Keratinocyte (primary cell): Measurements from ENCODE around the gene CDHR2.

Experiments
- EZH2 ChIP-seq: IDR thresholded peaks from one replicate; pipeline ENCODE4 v1.6.1; 2012; ENCODE audit warnings: inconsistent platforms, mild to moderate bottlenecking, low read length, moderate library complexity
- TF ChIP-seq, protein P1 (sequence below), 3 experiments: IDR thresholded peaks in 1 of 3; conservative IDR thresholded peaks in 1 of 3; optimal IDR thresholded peaks in 1 of 3; 2 replicates in 2 of 3; 3 replicates in 1 of 3; pipeline versions ENCODE3 to v1.5.1; 2011; ENCODE audit warnings: low read length in 3 of 3, mild to moderate bottlenecking in 3 of 3, moderate library complexity in 2 of 3, control low read depth in 1 of 3, inconsistent platforms in 1 of 3; ENCODE audit not compliant: insufficient read depth in 2 of 3; ENCODE audit errors: extremely low read depth in 1 of 3

DNA sequence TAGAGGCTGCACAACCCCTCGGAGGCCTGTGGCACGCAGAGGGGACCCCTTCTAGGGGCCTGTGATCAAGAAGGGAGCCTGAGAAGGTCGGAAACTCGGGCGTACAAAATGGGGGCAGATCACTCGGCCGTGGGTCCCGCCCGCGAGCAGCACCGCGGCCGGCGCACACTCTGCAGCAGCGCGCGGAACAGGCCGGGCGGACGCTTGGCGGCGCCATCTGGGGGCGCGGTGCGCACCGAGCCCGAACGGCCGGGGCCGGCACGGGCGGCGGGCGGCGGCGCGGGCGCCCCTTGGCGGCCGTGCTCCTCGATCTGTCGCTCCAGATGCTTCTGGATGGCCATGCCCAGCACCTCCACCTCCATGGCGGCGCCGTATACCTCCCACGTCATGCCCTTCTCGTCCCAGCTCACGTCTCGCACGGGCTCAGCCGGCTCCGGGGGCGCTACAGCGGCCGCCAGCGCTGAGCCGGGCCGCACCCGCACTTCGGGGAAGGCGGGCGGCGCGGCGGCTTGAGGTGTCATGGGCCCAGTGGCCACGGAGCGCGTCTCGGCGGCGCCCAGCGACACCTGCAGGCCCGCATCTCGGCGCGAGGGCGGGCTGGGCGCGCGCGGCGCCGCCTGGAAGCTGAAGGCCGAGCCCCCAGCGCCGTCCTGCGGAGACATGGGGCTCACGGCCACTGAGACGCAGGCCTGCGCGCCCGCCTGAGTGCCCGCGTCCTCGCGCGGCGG is 47.7 kb downstream of the CDHR2 start:
- TF ChIP-seq, protein P1, sequence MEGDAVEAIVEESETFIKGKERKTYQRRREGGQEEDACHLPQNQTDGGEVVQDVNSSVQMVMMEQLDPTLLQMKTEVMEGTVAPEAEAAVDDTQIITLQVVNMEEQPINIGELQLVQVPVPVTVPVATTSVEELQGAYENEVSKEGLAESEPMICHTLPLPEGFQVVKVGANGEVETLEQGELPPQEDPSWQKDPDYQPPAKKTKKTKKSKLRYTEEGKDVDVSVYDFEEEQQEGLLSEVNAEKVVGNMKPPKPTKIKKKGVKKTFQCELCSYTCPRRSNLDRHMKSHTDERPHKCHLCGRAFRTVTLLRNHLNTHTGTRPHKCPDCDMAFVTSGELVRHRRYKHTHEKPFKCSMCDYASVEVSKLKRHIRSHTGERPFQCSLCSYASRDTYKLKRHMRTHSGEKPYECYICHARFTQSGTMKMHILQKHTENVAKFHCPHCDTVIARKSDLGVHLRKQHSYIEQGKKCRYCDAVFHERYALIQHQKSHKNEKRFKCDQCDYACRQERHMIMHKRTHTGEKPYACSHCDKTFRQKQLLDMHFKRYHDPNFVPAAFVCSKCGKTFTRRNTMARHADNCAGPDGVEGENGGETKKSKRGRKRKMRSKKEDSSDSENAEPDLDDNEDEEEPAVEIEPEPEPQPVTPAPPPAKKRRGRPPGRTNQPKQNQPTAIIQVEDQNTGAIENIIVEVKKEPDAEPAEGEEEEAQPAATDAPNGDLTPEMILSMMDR (optimal IDR thresholded peaks at IDR 0.05 in 1 of 3, IDR thresholded peaks at IDR 0.05 in 1 of 3, conservative IDR thresholded peaks at IDR 0.05 in 1 of 3; ENCODE audit: extremely low read depth in 1 of 3, insufficient read depth in 2 of 3, low read length in 3 of 3): no peak
- no peak for TF ChIP-seq EZH2
